GM19395 (cell line): ENCODE results near the gene GRIA1.
A peak's percentile ranks its signal among the peaks of the same experiment; 100 is the strongest.

Experiments used
- ATAC-seq: cut with Tn5 transposase; IDR thresholded peaks from one replicate; pipeline ENCODE4 v1.9.1; 2021; ENCODE audit warnings: mild to moderate bottlenecking, moderate library complexity; ENCODE audit not compliant: unreplicated experiment

The GRIA1 gene

DNA sequence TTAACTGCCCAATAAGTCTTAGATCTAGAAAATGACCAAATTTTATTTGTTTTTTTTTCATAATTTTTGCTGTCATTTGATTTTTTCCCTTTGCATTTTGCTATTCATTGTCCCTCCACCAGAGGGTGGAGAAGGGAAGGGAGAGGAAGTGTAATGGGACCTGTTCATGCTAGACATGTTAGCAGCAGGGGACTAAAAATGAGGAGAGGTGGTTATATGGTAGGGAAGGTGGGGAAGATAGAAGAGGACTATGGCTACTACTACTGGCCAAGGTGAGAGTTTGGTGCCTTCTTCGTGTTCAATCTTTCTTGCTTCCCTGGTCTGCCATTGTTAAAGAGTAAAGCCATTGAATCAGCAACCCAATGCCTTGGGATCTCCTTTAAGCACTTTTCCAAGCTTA is 6.4 kb downstream of the GRIA1 start:
- peak; percentile 63 for ATAC-seq

GRCh38 chr5:153498516-153498915 is 8.0 kb downstream of the GRIA1 start:
- no peak for ATAC-seq

DNA sequence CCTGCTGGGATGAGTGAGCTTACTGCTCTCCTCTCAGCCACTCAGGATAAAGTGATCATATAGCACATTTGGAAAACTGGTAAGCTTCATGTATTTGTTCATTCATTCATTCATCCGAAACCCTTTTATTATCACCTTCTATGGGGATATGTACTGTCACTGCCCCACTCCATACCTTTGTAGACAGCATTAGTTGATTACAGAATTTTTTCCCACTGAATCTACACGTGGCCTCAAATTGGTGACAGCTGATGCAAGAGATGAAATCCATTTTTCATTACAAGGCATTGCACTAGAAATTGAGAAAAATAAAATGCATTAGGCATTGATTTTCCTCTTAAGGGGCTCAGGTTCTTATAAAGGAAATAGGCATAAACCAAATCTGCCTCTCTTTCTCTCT is 9.7 kb downstream of the GRIA1 start:
- no peak for ATAC-seq

GRCh38 chr5:153504726-153505125 is 14.3 kb downstream of the GRIA1 start:
- no peak for ATAC-seq

DNA sequence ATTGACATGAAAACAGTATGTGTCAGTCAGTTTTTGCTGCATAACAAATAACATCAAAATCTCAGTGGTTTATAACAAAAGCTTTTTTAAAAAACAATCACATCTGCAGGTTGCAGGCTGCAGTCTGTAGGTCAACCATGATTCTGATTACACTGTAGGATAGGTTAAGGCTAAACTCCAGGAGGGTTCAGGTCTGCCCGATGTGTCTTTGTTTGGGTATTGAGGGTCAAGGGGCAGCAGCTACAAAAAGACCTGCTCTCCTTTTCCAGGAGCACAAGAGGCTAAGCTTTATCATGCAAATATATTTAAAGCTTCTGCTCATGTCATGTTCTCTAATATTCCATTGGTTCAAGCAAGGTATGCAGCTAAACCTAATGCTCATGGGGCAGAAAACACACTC is 18.2 kb downstream of the GRIA1 start:
- ATAC-seq = no peak

GRCh38 chr5:153511622-153512021 is 21.2 kb downstream of the GRIA1 start:
- ATAC-seq = no peak

GRCh38 chr5:153513156-153513555 is 22.7 kb downstream of the GRIA1 start:
- ATAC-seq = no peak

DNA sequence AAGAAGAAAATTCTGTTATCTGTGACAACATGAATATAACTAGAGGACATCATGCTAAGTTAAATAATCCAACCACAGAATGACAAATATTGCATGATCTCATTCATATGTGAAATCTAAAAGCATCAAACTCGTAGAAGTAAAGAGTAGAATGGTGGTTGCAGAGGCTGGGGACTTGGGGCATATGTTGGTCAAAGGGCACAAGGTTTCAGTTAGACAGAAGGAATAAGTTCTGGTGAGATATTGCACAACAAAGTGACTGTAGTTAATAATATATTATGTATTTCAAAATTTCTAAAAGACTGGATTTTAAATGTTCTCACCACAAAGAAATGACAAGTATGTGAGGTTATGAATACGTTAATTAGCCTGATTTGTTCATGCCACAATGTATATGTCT is 24.8 kb downstream of the GRIA1 start:
- ATAC-seq = no peak

- ATAC-seq = no peak
These were observed 26.2 kb downstream of the GRIA1 start for GRCh38 chr5:153516504-153517240.

GRCh38 chr5:153517241-153517611 is 26.8 kb downstream of the GRIA1 start:
- ATAC-seq = no peak

DNA sequence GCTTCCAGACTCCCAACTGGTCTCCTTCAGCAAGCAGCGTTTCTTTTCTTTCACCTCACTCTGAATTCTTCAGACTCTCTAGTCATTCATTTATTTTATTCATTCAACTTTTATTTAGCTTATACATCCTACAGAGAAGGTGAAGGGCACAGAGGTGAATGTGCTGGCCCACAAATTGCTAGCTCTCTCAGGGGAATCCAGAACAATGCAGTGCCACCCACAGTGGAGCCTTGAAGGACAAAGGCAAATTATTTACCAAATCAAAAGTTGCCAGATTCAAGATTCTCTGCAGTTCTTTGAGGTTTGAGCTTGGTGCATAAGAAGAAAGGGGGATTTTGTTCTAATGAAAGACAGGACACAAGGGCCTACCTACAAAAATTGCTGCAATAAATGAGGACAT is 29.7 kb downstream of the GRIA1 start:
- ATAC-seq = no peak

DNA sequence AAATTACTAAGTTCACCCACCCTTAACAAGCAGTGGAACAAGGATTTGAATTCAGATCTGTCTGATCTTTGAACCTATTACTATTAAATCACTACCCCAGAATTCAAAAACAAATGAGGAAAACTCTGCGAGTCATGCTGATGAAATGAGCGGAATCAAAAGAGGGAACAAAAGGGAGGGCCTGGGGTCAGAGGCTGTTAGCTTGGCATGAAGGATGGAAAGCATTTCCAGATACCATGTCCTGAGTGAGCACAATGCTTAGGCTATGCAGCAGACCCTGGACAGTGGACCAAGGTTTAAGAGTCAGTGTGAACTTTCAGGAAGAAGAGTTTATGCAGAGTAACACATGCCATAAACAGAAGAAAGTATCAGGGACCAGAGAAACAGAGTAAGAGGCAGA is 30.5 kb downstream of the GRIA1 start:
- ATAC-seq = no peak

DNA sequence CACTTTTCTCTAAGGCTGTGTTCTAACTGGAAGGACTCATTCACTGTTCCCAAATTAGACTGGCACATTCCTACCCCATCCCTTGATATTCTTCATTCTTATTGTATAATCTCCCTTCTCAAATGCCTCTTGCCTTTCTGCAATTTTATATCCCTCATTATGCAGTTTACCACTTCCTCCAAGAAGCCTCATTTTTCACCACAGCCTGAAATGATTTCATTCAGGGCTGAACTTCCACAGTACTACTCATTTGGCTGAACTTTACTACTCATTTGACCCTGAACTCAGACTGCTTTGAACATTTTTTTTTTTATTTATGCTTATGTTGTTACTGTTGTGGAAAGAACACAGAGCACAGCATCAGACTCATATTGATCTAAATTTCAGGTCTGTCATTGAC is 32.7 kb downstream of the GRIA1 start:
- ATAC-seq = no peak

GRCh38 chr5:153523831-153524230 is 33.4 kb downstream of the GRIA1 start:
- no peak for ATAC-seq

DNA sequence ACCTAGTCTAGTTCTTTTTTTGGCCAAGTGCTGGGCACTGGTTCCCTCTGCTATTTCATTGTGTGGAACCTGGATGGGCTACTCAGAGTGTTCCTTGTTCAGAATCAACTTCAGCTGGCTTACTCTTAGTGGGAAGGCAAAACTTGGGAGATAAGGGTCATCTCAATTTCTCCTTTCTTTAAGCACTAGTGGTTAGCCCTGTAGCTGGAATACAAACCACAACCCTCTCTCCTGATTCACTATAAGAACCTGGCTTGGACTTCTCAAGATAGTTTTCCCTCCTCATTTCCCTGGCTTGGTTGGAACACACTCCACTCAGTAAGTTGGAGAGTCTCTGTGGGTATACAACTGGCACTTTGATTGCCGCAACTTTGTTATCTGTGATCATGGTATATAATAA is 35.1 kb downstream of the GRIA1 start:
- no peak for ATAC-seq

- ATAC-seq = no peak
These were observed 40.1 kb downstream of the GRIA1 start for GRCh38 chr5:153530357-153531143.

GRCh38 chr5:153533546-153533945 is 43.1 kb downstream of the GRIA1 start:
- ATAC-seq = no peak

- no peak for ATAC-seq
These were observed 43.6 kb downstream of the GRIA1 start for GRCh38 chr5:153534102-153534501.

- no peak for ATAC-seq
These were observed 46.7 kb downstream of the GRIA1 start for GRCh38 chr5:153537207-153537606.

- ATAC-seq = no peak
These were observed 49.5 kb downstream of the GRIA1 start for GRCh38 chr5:153539983-153540382.

GRCh38 chr5:153542536-153542935 is 52.1 kb downstream of the GRIA1 start:
- ATAC-seq = no peak

DNA sequence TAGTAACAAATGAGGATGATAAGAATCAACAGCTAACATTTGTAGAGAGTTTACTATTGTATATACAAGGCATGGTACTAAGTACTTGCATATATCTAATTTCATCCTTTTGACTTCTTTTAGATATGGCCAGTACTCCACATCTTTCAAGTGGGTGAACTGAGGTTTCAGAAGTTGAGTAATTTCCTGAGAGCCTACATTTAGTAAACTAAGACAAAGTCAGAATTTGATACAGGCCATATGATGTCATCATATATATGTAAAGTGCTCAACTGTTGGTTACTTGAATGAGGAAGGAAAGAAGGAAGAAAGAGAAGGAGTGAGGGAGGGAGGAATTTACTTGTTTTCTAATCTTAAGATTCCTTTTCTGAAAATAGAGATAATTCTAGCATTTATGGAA is 52.8 kb downstream of the GRIA1 start:
- ATAC-seq = no peak
